ENCODE results near the gene APBA2. TPM values are rescaled to one million over a fixed set of nuclear protein-coding genes. Genes with fewer than 3 reads are reported as not detected.

Gene APBA2
- total and polyA plus RNA-seq, 2 of the 13 experiments (the other 11 are each of a cell fraction or from before 2014, with no cell fraction given), result 0.62 to 2.3 TPM

DNA sequence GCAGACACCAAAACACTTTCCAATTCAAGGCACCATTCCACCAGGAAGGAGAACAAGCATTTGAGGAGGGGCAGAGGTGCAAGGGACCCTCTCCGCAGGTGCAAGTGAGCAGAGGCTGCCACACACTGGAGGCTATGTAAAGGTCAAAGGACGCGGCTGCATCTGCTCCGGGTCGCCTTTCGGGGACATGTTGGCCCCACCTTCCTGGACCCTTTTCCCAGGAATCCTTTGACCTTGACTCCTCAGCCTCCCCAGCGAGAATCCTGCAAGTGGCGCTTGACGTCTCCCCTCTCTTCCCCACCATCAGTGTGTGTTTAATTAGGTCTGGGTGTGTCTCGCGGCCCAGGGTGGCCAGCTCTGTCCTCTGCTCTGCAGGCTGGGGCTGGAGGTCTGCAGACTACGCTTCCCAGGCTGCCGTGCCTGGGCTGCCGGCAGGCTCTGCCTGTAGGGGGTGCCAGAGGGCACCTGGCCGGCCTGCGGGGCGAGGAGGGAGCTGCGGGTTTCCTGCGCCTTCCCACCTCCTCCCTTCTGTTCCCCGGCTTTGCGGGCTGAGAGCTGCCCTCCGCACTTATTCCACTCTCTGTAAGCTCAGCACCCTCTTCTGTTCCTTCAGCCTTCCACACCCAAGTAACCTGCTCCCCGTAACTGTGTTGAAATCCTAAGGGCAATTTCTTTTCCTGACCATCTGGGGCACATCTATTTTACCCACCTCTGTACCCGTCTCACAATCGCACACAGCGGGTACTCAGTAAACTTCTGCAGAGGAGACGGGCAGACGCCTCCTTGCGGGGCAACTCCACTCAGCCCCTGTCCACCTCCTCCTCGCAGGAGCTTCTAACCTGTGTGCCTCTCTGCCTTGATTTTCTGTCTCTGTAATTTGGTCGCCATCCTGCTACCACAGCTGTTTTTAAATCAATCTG is 254.0 kb downstream of the APBA2 start (continued):
- TF ChIP-seq, protein P1, sequence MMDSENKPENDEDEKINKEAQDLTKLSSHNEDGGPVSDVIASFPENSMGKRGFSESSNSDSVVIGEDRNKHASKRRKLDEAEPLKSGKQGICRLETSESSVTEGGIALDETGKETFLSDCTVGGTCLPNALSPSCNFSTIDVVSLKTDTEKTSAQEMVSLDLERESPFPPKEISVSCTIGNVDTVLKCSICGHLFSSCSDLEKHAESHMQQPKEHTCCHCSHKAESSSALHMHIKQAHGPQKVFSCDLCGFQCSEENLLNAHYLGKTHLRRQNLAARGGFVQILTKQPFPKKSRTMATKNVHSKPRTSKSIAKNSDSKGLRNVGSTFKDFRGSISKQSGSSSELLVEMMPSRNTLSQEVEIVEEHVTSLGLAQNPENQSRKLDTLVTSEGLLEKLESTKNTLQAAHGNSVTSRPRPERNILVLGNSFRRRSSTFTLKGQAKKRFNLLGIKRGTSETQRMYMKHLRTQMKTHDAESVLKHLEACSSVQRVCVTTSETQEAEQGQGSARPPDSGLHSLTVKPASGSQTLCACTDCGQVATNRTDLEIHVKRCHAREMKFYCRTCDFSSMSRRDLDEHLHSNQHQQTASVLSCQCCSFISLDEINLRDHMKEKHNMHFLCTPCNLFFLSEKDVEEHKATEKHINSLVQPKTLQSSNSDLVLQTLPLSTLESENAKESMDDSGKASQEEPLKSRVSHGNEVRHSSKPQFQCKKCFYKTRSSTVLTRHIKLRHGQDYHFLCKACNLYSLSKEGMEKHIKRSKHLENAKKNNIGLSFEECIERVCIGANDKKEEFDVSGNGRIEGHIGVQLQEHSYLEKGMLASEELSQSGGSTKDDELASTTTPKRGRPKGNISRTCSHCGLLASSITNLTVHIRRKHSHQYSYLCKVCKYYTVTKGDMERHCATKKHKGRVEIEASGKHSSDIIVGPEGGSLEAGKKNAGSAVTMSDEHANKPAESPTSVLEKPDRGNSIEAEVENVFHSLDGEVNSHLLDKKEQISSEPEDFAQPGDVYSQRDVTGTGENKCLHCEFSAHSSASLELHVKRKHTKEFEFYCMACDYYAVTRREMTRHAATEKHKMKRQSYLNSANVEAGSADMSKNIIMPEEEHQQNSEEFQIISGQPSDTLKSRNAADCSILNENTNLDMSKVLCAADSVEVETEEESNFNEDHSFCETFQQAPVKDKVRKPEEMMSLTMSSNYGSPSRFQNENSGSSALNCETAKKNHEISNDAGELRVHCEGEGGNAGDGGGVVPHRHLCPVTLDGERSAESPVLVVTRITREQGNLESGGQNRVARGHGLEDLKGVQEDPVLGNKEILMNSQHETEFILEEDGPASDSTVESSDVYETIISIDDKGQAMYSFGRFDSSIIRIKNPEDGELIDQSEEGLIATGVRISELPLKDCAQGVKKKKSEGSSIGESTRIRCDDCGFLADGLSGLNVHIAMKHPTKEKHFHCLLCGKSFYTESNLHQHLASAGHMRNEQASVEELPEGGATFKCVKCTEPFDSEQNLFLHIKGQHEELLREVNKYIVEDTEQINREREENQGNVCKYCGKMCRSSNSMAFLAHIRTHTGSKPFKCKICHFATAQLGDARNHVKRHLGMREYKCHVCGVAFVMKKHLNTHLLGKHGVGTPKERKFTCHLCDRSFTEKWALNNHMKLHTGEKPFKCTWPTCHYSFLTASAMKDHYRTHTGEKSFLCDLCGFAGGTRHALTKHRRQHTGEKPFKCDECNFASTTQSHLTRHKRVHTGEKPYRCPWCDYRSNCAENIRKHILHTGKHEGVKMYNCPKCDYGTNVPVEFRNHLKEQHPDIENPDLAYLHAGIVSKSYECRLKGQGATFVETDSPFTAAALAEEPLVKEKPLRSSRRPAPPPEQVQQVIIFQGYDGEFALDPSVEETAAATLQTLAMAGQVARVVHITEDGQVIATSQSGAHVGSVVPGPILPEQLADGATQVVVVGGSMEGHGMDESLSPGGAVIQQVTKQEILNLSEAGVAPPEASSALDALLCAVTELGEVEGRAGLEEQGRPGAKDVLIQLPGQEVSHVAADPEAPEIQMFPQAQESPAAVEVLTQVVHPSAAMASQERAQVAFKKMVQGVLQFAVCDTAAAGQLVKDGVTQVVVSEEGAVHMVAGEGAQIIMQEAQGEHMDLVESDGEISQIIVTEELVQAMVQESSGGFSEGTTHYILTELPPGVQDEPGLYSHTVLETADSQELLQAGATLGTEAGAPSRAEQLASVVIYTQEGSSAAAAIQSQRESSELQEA (CRISPR knock-in tag; IDR thresholded peaks at IDR 0.05; ENCODE audit: not compliant biosample characterization), result no peak
- TF ChIP-seq ZNF672 (CRISPR knock-in tag; IDR thresholded peaks at IDR 0.05), result no peak
- no peak for TF ChIP-seq ZNF138 (CRISPR knock-in tag; IDR thresholded peaks at IDR 0.05; ENCODE audit: low read depth)
- TF ChIP-seq NR2F6 (IDR thresholded peaks at IDR 0.05), result peak; percentile 31; the same call in 1 of the 2 replicates
- no peak for TF ChIP-seq NR2F6 (CRISPR knock-in tag; IDR thresholded peaks at IDR 0.05)
- TF ChIP-seq, protein P2, sequence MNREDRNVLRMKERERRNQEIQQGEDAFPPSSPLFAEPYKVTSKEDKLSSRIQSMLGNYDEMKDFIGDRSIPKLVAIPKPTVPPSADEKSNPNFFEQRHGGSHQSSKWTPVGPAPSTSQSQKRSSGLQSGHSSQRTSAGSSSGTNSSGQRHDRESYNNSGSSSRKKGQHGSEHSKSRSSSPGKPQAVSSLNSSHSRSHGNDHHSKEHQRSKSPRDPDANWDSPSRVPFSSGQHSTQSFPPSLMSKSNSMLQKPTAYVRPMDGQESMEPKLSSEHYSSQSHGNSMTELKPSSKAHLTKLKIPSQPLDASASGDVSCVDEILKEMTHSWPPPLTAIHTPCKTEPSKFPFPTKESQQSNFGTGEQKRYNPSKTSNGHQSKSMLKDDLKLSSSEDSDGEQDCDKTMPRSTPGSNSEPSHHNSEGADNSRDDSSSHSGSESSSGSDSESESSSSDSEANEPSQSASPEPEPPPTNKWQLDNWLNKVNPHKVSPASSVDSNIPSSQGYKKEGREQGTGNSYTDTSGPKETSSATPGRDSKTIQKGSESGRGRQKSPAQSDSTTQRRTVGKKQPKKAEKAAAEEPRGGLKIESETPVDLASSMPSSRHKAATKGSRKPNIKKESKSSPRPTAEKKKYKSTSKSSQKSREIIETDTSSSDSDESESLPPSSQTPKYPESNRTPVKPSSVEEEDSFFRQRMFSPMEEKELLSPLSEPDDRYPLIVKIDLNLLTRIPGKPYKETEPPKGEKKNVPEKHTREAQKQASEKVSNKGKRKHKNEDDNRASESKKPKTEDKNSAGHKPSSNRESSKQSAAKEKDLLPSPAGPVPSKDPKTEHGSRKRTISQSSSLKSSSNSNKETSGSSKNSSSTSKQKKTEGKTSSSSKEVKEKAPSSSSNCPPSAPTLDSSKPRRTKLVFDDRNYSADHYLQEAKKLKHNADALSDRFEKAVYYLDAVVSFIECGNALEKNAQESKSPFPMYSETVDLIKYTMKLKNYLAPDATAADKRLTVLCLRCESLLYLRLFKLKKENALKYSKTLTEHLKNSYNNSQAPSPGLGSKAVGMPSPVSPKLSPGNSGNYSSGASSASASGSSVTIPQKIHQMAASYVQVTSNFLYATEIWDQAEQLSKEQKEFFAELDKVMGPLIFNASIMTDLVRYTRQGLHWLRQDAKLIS (CRISPR knock-in tag; IDR thresholded peaks at IDR 0.05), result no peak
- no peak for TF ChIP-seq RFXAP (CRISPR knock-in tag; IDR thresholded peaks at IDR 0.05; ENCODE audit: borderline replicate concordance)
- TF ChIP-seq KDM2A (CRISPR knock-in tag; IDR thresholded peaks at IDR 0.05; ENCODE audit: borderline replicate concordance, low read depth), result peak; percentile 32; the same call in 1 of the 2 replicates
- no peak for TF ChIP-seq FOXA1 (IDR thresholded peaks at IDR 0.05)
- no peak for TF ChIP-seq FOXA1 (CRISPR knock-in tag; IDR thresholded peaks at IDR 0.05)
- TF ChIP-seq GLI4 (CRISPR knock-in tag; IDR thresholded peaks at IDR 0.05; ENCODE audit: borderline replicate concordance), result no peak
- no peak for TF ChIP-seq ZNF136 (CRISPR knock-in tag; IDR thresholded peaks at IDR 0.05; ENCODE audit: low read depth)
- no peak for TF ChIP-seq SMC3 (IDR thresholded peaks at IDR 0.05; ENCODE audit: low read length)
- TF ChIP-seq GABPB1 (CRISPR knock-in tag; IDR thresholded peaks at IDR 0.05), result peak; percentile 48; the same call in 1 of the 2 replicates
- no peak for TF ChIP-seq SRSF9 (IDR thresholded peaks at IDR 0.05; ENCODE audit: borderline replicate concordance, insufficient read depth, low read depth, low read length, poor library complexity, severe bottlenecking)
- TF ChIP-seq ZNF773 (CRISPR knock-in tag; IDR thresholded peaks at IDR 0.05; ENCODE audit: borderline replicate concordance), result no peak
- peak; percentile 30 for TF ChIP-seq HNRNPLL (IDR thresholded peaks at IDR 0.05; ENCODE audit: low read depth, low read length, poor library complexity, severe bottlenecking)

Data from HepG2 (cell line).